Measurements from ENCODE around the gene MYMX. TPM values are rescaled to one million over a fixed set of nuclear protein-coding genes. Genes with fewer than 3 reads are reported as not detected.

The MYMX gene
- total and polyA plus RNA-seq, 2 of the 13 experiments (the other 11 are each of a cell fraction or from before 2014, with no cell fraction given): not detected

- no peak for TF ChIP-seq PBX2 (CRISPR knock-in tag; IDR thresholded peaks at IDR 0.05)
- no peak for TF ChIP-seq NCOA2 (CRISPR knock-in tag; IDR thresholded peaks at IDR 0.05)
Observed at GRCh38 chr6:44247338-44248302, 30.9 kb downstream of the MYMX start (continued).

- intact Hi-C loops (cut with micrococcal nuclease; ENCODE audit: unreplicated experiment): no loop called here
- FAIRE-seq: no peak
Observed at GRCh38 chr6:44248579-44248978, 31.9 kb downstream of the MYMX start.

More at GRCh38 chr6:44248579-44248978, 31.9 kb downstream of the MYMX start:
- H3K4me2 ChIP-seq (ENCODE audit: low read depth, low read length): peak overlapping the region; percentile 85
- H2AFZ ChIP-seq (ENCODE audit: low read length): no peak overlapping the region
- ATAC-seq (no peak), DNase-seq (ENCODE audit: low spot score) (no peak)
- ChIA-PET CTCF (ENCODE audit: low intra/inter-chr PET ratio, low total read pairs) (no interaction called here), POLR2A (interaction anchor here (1.1 to 8.4 kb wide), 3 partner anchors 7 to 56 kb away, joined by 3 to 264 read pairs (median 6); partner anchors contain the start of gene SLC35B2)
- H3K36me3 ChIP-seq (replicated peaks in 1 of 2; ENCODE audit: control insufficient read depth in 1 of 2, insufficient read depth in 2 of 2, low read length in 2 of 2): peaks cover 31 to 54% of the 10 kb centered on the region in 2 experiments
- no peaks in the 10 kb centered on the region; a peak in 1 of 5 replicates for H3K27me3 ChIP-seq (ENCODE audit: control insufficient read depth in 1 of 2, insufficient read depth in 2 of 2, low read length in 2 of 2)
- TF ChIP-seq ZBTB2 (CRISPR knock-in tag; IDR thresholded peaks at IDR 0.05; ENCODE audit: low read depth) (0 out of 2 replicates have a peak, but pooled peaks have one; percentile 4), DNMT3B (CRISPR knock-in tag; conservative IDR thresholded peaks at IDR 0.05) (peak; percentile 74; the same call in 1 of the 2 replicates), SSRP1 (CRISPR knock-in tag; IDR thresholded peaks at IDR 0.05) (peak; percentile 68; the same call in 1 of the 2 replicates), ZMYM3 (CRISPR knock-in tag; IDR thresholded peaks at IDR 0.05) (no peak)
- peaks cover 54% of the 10 kb centered on the region for H3K79me2 ChIP-seq (ENCODE audit: insufficient read depth, low read length)
- H3K9ac ChIP-seq (ENCODE audit: insufficient read depth, low read depth, low read length): peak overlapping the region; percentile 99
- no TSS peak for BruUV-seq (replicated peaks)
- in situ Hi-C loops (cut with HindIII; ENCODE audit: extremely low pct_ligation_motif_present, low pct_unique_long_range_greater_than_20kb): no loop called here
- peaks cover 66% of the 10 kb centered on the region for H4K20me1 ChIP-seq (ENCODE audit: insufficient read depth, low read length)
- H3K4me1 ChIP-seq (ENCODE audit: insufficient read depth, low read length): peaks cover 72% of the 10 kb centered on the region
- H3K4me3 ChIP-seq (replicated peaks in 1 of 3; ENCODE audit: insufficient read depth in 1 of 3, low read depth in 2 of 3, low read length in 3 of 3): peak overlapping the region; percentile 81 to 97 (median 87)
- H3K9me3 ChIP-seq (ENCODE audit: low read length): no peaks in the 10 kb centered on the region
- H3K27ac ChIP-seq (ENCODE audit: extremely low read length, insufficient read depth, low read length): peak overlapping the region; percentile 96
- WGBS (ENCODE audit: low lambda C conversion rate): 19% methylated on average over 1 of the region's 1 CpG
